Measurements from ENCODE around the gene ERLEC1.
"Not testable (repeated sequence)": the region's sequence is repeated elsewhere in the genome, so short reads cannot be mapped to it uniquely, and the experiment has no call there.

Gene ERLEC1

GRCh38 chr2:53786705-53787613 is at the start of gene ERLEC1, which contains the start of gene ASB3:
ERLEC1 (plus strand) TSS chr2:53787044; CDS start chr2:53787211, 167 bp downstream.
ASB3 (minus strand) TSS chr2:53786953; CDS start chr2:53765572, 21,381 bp downstream.
- Mint-ChIP-seq H3K27me3 (no peaks in the 10 kb centered on the region), H3K4me3 (peak within 1 kb of the TSS; percentile 99), H3K4me1 (peaks cover 26% of the 10 kb centered on the region), H3K36me3 (peaks cover 6% of the 10 kb centered on the region), H3K9me3 (no peaks in the 10 kb centered on the region), H3K27ac (peak within 1 kb of the TSS; percentile 95)
- DNase-seq (ENCODE audit: low spot score in 2 of 2) (peak; percentile 79 to 81), ATAC-seq (ENCODE audit: low read depth) (peak; percentile 92)

GRCh38 chr2:53737091-53737490 is 49.8 kb upstream of the ERLEC1 start:
- no peak for DNase-seq (ENCODE audit: low spot score in 2 of 2)
- Mint-ChIP-seq H3K4me3 (no peak overlapping the region), H3K9me3 (no peaks in the 10 kb centered on the region), H3K4me1 (peaks cover 8% of the 10 kb centered on the region), H3K27ac (no peak overlapping the region), H3K27me3 (no peaks in the 10 kb centered on the region), H3K36me3 (peaks cover 21% of the 10 kb centered on the region)
- ATAC-seq (ENCODE audit: low read depth) = no peak

GRCh38 chr2:53739032-53739431 is 47.8 kb upstream of the ERLEC1 start:
- DNase-seq (ENCODE audit: low spot score in 2 of 2) (no peak), ATAC-seq (ENCODE audit: low read depth) (no peak)
- peaks cover 30% of the 10 kb centered on the region for H3K36me3 Mint-ChIP-seq
- H3K9me3 Mint-ChIP-seq = no peaks in the 10 kb centered on the region
- no peak overlapping the region for H3K4me3 Mint-ChIP-seq
- no peaks in the 10 kb centered on the region for H3K27me3 Mint-ChIP-seq
- peaks cover 12% of the 10 kb centered on the region for H3K4me1 Mint-ChIP-seq
- H3K27ac Mint-ChIP-seq = no peak overlapping the region

GRCh38 chr2:53740170-53740569 is 46.7 kb upstream of the ERLEC1 start:
- H3K27ac Mint-ChIP-seq = peak overlapping the region; percentile 36
- DNase-seq (ENCODE audit: low spot score in 2 of 2) = no peak

GRCh38 chr2:53744395-53745065 is 42.3 kb upstream of the ERLEC1 start:
- Mint-ChIP-seq H3K9me3 (no peaks in the 10 kb centered on the region), H3K27me3 (no peaks in the 10 kb centered on the region), H3K36me3 (peaks cover 30% of the 10 kb centered on the region), H3K4me3 (no peak overlapping the region), H3K27ac (peak overlapping the region; percentile 53), H3K4me1 (peaks cover 10% of the 10 kb centered on the region)
- DNase-seq (ENCODE audit: low spot score in 2 of 2) (no peak), ATAC-seq (ENCODE audit: low read depth) (no peak)

More at GRCh38 chr2:53740170-53740569, 46.7 kb upstream of the ERLEC1 start:
- Mint-ChIP-seq H3K9me3 (no peaks in the 10 kb centered on the region), H3K4me1 (peaks cover 10% of the 10 kb centered on the region), H3K27me3 (no peaks in the 10 kb centered on the region), H3K4me3 (no peak overlapping the region), H3K36me3 (peaks cover 25% of the 10 kb centered on the region)
- no peak for ATAC-seq (ENCODE audit: low read depth)

- no peaks in the 10 kb centered on the region for H3K27me3 Mint-ChIP-seq
- no peaks in the 10 kb centered on the region for H3K9me3 Mint-ChIP-seq
- H3K36me3 Mint-ChIP-seq = peaks cover 18% of the 10 kb centered on the region
- H3K4me3 Mint-ChIP-seq = no peak overlapping the region
- ATAC-seq (ENCODE audit: low read depth) (no peak), DNase-seq (ENCODE audit: low spot score in 2 of 2) (no peak)
- peaks cover 6% of the 10 kb centered on the region for H3K4me1 Mint-ChIP-seq
- no peak overlapping the region for H3K27ac Mint-ChIP-seq
These were observed 36.6 kb upstream of the ERLEC1 start for GRCh38 chr2:53750041-53750768.

- Mint-ChIP-seq H3K27ac (peak overlapping the region; percentile 20), H3K4me3 (no peak overlapping the region), H3K9me3 (no peaks in the 10 kb centered on the region), H3K27me3 (no peaks in the 10 kb centered on the region), H3K36me3 (peaks cover 22% of the 10 kb centered on the region), H3K4me1 (peaks cover 3% of the 10 kb centered on the region)
- ATAC-seq (ENCODE audit: low read depth) (no peak), DNase-seq (ENCODE audit: low spot score in 2 of 2) (no peak)
These were observed 35.1 kb upstream of the ERLEC1 start for GRCh38 chr2:53751728-53752127.

- Mint-ChIP-seq H3K4me3 (no peak overlapping the region), H3K36me3 (peaks cover 24% of the 10 kb centered on the region), H3K27ac (peak overlapping the region; percentile 43), H3K9me3 (no peaks in the 10 kb centered on the region), H3K4me1 (peaks cover 3% of the 10 kb centered on the region), H3K27me3 (no peaks in the 10 kb centered on the region)
- DNase-seq (ENCODE audit: low spot score in 2 of 2) = no peak
- no peak for ATAC-seq (ENCODE audit: low read depth)
These were observed 34.5 kb upstream of the ERLEC1 start for GRCh38 chr2:53752385-53752784.

- Mint-ChIP-seq H3K36me3 (peaks cover 23% of the 10 kb centered on the region), H3K27me3 (no peaks in the 10 kb centered on the region), H3K27ac (no peak overlapping the region), H3K9me3 (no peaks in the 10 kb centered on the region), H3K4me3 (no peak overlapping the region), H3K4me1 (peaks cover 3% of the 10 kb centered on the region)
- DNase-seq (ENCODE audit: low spot score in 2 of 2) (no peak), ATAC-seq (ENCODE audit: low read depth) (no peak)
These were observed 33.8 kb upstream of the ERLEC1 start for GRCh38 chr2:53753041-53753440.

GRCh38 chr2:53755121-53755520 is 31.7 kb upstream of the ERLEC1 start:
- ATAC-seq (ENCODE audit: low read depth) (no peak), DNase-seq (ENCODE audit: low spot score in 2 of 2) (no peak)
- no peak overlapping the region for H3K27ac Mint-ChIP-seq
- peaks cover 19% of the 10 kb centered on the region for H3K36me3 Mint-ChIP-seq
- peaks cover 3% of the 10 kb centered on the region for H3K4me1 Mint-ChIP-seq
- no peaks in the 10 kb centered on the region for H3K9me3 Mint-ChIP-seq
- H3K4me3 Mint-ChIP-seq = no peak overlapping the region
- no peaks in the 10 kb centered on the region for H3K27me3 Mint-ChIP-seq

- Mint-ChIP-seq H3K27ac (no peak overlapping the region), H3K9me3 (no peaks in the 10 kb centered on the region), H3K4me1 (peaks cover 3% of the 10 kb centered on the region), H3K27me3 (no peaks in the 10 kb centered on the region), H3K36me3 (peaks cover 22% of the 10 kb centered on the region), H3K4me3 (no peak overlapping the region)
- ATAC-seq (ENCODE audit: low read depth) = no peak
- DNase-seq (ENCODE audit: low spot score in 2 of 2) = no peak
These were observed 30.2 kb upstream of the ERLEC1 start for GRCh38 chr2:53756644-53757043.

- DNase-seq (ENCODE audit: low spot score in 2 of 2) = not testable (repeated sequence)
- H3K36me3 Mint-ChIP-seq = peaks cover 25% of the 10 kb centered on the region
These were observed 29.6 kb upstream of the ERLEC1 start for GRCh38 chr2:53757206-53757605.

GRCh38 chr2:53765767-53766166 is 21.1 kb upstream of the ERLEC1 start:
- Mint-ChIP-seq H3K36me3 (peaks cover 13% of the 10 kb centered on the region), H3K9me3 (no peaks in the 10 kb centered on the region), H3K4me3 (no peak overlapping the region), H3K27me3 (no peaks in the 10 kb centered on the region), H3K27ac (peak overlapping the region; percentile 25), H3K4me1 (peaks cover 13% of the 10 kb centered on the region)
- DNase-seq (ENCODE audit: low spot score in 2 of 2) = no peak
- ATAC-seq (ENCODE audit: low read depth) = no peak

More at GRCh38 chr2:53757206-53757605, 29.6 kb upstream of the ERLEC1 start:
- H3K27me3 Mint-ChIP-seq; H3K9me3 Mint-ChIP-seq; H3K4me1 Mint-ChIP-seq; H3K4me3 Mint-ChIP-seq; ATAC-seq (ENCODE audit: low read depth): not testable (repeated sequence)
- peak overlapping the region; percentile 7 for H3K27ac Mint-ChIP-seq
